Right renal pelvis (tissue), 4 donors: ENCODE results near the gene EFNB2. TPM values are rescaled to one million over a fixed set of nuclear protein-coding genes. Genes with fewer than 3 reads are reported as not detected.

Experiments used
- DNase-seq, 4 donors: peaks; one replicate each; pipeline ENCODE4 v3.0.0-alpha.2; 2013; ENCODE audit warnings: low read depth in 4 of 4, low spot score in 3 of 4, missing footprints in 1 of 4
- polyA plus RNA-seq, 4 donors: library from polyadenylated mRNA; unstranded; fragments of 120-200 nt; gene quantifications; one replicate each; pipeline ENCODE4 v1.2.1, GENCODE V29; 2013; ENCODE audit not compliant: insufficient read length in 4 of 4

Gene EFNB2, protein sequence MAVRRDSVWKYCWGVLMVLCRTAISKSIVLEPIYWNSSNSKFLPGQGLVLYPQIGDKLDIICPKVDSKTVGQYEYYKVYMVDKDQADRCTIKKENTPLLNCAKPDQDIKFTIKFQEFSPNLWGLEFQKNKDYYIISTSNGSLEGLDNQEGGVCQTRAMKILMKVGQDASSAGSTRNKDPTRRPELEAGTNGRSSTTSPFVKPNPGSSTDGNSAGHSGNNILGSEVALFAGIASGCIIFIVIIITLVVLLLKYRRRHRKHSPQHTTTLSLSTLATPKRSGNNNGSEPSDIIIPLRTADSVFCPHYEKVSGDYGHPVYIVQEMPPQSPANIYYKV
- polyA plus RNA-seq = 100 to 1,000 TPM; 140 to 159 (median 147) TPM

DNA sequence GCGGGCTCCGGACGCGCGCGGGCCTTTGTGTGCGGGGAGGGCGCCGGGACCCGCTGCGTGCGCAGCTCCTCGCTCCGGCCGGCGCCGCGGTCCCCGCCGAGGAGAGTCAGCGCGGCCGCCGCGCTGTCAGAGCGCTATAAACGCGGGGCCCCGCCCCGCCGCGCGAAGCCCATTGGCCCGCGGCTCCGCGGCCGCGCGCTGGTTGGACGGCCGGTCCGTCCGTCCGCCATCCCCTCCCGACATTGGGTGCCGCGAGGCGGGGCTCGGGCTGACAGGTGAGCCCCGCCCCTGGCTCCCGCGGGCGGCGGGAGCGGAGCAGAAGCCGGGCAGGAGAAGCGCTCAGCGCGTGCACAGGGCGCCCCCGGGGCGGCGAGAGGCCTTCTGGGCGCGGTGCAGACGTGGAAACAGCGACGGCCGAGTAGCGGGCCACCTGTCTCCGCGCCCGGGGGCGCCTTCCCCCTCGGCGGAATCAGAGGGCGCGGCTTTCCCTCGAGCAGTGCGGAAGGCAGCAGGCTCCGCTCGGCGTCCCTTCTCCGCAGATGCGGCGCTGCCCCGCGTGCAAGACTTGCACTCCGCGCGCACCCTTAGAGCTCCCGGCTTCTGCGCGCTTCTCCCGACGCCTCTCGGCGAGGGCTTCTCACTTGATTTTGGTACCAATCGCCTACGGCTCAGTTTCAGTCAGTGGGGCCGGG lies at the start of gene EFNB2:
Gene EFNB2, minus strand, starts transcription at position 111 of the 692 bp plus-strand sequence. CDS start 698 bp downstream, outside the sequence.
- DNase-seq = peak; percentile 81 to 91 (median 87)

DNA sequence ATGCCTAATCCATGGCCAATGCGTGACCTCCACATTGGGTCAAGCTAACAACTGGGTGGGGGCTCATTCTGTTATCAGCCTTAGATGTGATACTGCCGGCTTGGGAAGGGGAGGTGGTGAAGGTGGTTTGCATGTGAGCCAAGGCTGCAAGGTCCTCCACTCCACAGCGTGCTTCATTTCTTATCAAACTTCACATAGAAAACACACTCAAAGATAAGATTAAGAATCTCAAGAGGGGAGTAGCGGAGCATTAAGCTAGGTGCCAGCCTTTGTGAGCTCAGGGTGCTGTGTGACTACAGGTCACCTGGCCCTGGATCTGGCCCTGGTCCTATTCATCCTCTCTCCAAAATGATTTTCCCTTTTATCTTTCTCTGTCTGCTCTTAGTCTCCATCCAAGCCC lies 45.8 kb upstream of the EFNB2 start:
- no peak for DNase-seq

DNA sequence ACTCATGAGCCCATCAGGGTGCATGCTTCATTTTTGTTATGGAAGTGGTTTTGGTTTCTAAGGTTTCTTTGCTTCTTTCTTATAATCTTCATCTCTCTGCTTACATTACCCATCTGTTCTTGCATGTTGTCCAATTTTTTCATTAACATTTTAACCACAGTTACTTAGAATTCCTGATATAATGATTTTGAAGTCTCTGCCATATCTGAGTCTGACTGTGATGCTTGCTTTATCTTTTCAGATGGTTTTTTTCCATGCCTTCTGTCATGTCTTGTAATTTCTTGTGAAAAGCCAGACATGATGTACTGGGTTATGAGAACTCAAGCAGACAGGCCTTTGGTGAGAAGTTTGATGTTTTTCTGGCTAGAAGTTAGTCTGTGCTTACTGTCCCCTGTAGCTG lies 40.4 kb upstream of the EFNB2 start:
- DNase-seq = no peak

DNA sequence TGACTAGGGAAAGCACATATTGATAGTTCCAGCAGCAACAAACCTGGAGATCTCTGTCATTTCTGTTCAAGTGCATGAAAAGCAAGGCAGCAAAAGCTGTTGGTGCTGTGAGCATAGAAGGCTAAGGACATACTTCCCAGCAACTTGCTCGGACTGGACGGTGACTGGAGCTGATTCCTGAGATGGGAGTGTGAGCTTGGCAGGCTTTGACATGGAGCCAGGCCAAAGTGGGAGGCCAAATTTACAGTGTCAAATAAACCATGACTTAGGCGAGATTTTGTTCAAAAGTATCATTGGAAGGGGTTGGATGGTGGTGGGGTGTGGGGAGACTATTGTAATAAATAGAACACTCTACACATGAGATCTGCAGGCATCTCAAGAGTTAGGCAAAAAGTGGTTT lies 38.4 kb upstream of the EFNB2 start:
- DNase-seq = no peak

DNA sequence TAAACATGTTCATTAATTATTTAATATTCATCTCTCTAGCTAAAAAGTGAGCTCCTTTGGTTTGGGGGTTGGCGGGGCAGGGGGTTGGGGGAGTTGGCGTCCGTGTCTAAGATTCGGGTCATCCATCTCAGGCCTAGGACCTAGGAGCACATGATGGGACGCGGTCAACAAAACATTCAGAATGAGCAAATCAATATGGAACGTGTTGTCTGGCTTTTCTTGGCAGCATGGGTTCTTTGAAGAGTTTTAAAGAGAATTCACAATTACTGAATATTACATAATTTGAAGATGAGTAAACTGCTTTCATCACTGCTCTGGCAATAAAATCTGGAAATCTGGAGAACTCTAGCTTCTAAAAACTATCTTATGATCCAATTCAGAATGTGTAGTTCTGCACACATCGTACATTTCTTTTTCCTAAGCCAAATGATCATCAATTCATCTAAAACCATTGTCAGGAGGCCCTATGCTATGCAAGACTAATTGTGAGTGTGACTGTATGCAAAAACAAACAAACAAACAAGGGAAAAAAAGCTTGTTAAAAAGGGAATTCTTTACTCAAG lies 37.9 kb upstream of the EFNB2 start:
- no peak for DNase-seq

DNA sequence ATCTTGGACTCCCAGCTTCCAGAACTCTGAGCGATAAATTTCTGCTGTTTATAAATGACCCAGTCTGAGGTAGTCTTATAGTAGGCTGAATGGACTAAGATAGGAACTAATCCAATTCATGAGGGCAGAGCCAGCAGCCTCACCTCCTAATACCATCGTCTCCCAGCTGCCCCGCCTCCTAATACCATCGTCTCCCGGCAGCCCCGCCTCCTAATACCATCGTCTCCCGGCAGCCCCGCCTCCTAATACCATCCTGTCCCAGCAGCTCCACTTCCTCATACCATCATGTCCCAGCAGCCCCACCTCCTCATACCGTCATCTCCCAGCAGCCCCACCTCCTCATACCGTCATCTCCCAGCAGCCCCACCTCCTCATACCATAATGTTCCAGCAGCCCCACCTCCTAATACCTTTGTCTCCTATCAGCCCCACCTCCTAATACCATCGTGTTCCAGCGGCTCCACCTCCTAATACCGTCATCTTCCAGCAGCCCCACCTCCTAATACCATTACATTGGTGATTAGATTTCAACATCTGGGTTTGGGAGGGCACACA lies 34.9 kb upstream of the EFNB2 start:
- no peak for DNase-seq

DNA sequence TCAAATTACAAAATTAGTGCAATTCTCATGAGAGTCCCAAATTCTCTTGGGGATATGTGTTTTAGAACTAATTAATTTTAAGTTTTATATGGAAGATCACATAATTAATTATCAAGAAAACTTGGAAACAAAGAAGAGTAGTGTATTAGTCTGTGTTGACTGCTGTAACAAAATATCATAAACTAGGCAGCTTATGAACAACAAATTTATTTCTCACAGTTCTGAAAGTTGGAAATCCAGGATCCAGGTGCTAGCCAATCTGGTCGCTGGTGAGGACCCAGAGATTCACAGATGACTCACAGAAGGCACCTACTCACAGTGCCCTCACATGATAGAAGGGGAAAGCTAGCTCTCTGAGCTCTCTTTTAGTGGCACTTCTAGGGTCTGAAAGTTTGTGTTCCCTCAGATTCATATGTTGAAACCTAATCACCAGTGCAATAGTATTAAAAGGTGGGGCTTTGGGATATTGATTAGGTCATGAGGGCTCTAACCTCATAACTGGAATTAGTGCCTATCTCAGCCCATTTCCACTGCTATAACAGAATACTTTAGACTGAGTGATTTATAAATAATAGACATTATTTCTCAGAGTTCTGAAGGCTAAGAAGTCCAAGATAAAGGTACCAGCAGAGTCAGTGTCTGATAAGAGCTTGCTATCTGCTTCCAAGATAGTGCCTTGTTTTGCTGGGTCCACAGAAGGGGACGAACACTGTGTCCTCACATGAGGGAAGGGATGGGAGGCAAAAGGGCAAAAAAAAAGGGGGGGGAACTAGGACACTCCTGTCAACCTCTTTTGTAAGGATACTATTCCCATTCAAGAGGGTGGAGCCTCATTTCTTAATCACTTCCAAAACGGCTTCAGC lies 34.0 kb upstream of the EFNB2 start:
- no peak for DNase-seq

DNA sequence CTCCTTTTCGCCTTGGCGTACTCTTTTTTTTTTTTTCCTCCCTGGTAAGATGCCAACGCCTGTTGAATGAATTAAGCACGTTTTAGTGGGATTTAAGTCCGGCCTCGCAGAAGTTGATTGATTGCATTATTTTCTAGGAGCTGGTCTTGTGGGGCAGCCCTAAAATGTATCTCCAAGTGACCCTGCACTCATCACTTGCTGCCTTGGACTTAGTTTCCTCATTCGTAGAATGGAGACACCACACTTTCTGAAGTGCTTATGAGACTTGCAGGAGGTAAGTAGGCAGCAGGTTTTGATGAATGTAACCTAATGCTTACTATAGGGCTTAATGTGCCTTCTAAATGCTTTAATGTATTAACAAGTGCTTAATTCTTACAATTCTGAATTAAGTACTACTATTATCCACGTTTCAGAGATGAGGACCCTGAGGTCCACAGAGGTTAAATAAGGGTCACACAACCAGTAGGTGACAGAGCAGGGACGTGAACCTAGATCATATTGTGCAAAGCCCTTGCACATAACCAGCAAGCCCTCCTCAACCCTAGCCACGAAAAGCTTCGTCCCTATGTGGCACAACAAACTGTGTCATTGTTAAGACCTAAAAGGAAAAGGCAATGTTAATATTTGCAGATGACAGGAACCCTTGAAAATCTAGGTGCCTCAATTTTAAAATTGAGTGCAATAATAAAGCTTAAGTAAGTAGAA lies 33.0 kb upstream of the EFNB2 start:
- no peak for DNase-seq

DNA sequence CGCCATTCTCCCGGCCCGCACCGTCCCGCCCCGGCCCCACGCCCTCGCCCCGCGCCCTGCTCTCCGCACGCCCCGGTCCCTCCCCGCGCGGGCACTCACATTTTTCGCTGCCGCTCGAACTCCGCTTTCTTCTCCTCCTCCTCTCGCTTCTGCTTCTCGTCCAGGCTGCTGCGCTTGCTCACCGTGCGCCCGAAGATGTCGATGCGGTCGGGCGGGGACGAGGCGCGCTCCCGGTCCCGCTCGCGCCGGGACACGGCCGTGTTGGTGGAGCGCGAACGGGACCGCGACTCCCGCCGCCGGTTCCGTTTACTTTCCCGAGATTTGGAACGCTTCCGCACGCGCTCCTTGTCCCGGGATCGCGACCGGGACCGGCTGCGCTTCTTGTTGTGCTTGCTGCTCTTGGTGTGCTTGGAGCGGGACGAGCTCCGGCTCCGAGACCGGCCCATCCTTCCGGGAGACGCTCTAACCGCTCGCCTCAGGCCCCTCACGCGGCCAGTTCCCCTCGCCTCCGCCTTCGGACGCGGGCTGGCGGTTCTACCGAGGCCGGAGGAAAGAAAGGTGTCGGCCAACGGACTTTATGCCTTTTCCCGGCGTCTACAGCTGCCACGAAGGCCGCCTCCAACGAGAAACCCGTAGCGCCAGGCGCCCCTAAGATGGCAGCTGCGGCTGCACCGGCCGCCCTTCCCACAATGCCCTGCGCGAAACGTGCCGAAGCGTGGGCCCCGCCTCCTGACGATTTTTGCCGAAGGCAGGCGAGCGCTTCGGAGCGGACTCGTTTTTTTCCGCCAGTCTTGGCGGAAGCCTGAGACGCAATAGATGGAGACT lies 32.2 kb upstream of the EFNB2 start, which contains the start of gene ARGLU1:
Gene ARGLU1, minus strand, starts transcription at position 664 of the 825 bp plus-strand sequence. Its CDS starts 218 bp downstream, at position 446.
- peak; percentile 87 to 91 (median 90) for DNase-seq

DNA sequence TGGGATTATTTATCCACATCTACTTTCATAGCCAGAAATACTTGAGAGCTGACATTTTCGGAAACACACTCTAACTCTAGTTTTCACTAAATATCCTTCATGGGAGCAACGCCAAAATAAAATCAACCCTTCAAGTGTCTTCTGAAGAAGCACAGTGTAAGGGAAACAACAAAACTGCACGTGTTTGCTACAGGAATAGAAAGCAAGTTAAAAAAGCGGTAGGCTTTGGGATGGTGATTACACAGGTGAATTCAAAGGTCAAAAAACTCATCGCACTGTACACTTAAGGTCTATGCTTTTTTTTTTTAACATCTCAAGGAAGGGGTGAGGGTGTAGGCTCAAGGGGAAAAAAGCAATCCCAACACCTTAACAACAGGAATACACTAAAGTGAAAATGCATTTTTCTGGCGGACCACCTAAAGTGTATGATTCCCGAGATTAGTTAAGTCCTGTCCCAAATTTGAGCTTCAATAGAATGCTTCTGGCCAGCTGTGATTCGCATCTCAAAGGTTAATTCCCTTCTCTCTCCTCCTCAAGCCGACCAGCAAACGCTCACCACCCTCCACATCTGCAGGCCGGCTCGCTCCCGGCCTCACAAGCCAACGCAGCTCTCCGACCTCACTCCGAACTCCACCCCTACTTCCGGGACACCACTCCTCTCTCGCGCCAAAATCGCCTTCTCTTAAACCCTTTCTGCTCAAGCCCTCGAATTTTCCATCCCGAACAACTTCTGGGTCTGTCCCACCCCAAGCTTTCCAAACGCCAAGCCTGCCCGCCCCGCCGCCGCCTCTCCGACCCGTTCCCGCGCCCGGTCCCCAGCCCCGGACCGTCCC lies 31.4 kb upstream of the EFNB2 start:
- DNase-seq = peak in 2 of 4 donors; percentile 20 to 43

DNA sequence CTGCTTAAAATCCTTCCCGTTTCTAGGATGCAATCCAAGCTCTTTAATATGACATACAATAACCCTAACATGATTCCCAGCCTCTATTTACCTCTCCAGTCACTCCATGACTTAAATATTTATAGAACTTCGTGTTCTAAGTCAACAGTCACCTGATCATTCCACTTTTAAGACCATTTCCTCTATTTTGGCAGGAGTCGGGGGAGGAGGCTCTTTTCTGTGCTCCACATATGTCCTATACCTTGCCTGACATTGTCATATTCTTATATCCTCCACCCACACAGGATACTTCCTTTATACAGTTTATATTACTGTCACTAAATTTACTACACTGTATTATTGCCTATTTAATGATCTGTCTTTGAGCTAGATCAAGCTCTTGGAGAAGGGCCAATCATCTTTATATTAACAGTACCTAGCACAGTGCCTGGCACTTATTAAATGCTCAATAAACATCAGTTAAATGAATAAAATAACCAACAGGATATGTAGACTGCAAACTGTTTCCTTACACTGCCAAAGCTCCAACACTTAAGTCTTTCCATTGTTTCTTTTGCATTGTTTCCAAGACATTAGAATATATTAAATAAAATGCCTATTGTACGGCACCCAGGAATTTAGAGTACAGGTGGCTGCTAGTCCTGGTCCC lies 29.8 kb upstream of the EFNB2 start:
- no peak for DNase-seq

DNA sequence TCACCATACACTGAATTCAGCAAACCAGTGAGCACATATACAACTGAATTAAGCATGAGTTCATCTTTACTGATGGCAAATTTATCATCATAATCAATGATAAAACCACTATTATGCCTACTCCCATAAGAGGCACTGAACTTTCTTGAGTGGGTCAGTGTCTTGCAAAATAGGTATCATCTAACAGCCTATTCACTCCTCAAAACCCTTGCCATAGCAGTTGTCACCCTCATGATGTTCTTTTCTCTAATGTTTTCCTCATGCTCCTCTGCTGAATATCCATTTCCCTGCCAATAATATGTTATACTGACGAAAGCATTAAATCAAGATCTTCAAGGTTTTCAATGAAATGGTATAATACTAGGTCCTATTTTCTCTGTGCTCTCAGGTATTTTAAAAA lies 26.8 kb upstream of the EFNB2 start:
- no peak for DNase-seq

DNA sequence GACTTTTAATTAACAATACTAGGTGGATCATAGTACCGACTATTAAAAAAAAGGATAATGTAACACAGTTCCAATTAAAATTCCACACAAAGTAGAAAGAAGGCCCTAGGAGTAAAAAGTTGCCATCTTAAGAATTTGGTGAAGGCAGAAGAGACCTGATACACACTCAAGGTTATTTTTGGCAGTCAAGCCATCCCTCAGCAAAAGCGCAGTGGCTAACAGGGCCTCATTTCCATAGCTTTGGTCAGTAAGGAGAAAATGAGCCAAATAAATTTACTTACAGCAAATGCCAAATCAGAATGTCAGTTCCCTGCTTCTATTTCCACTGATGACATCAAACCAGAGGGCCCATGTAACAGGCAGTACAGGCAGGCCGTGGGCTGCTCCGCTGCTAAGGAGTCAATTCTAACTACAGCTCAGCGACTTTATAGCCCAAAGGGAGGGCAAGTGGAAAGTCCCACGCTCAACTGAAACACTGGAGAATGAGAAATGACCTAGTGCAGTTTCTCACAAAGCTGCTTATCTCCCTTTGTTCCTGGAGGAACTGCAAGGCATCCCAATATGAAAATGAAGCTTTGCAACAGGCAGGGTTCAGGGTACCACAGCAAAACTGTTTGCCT lies 26.2 kb upstream of the EFNB2 start:
- DNase-seq = no peak

DNA sequence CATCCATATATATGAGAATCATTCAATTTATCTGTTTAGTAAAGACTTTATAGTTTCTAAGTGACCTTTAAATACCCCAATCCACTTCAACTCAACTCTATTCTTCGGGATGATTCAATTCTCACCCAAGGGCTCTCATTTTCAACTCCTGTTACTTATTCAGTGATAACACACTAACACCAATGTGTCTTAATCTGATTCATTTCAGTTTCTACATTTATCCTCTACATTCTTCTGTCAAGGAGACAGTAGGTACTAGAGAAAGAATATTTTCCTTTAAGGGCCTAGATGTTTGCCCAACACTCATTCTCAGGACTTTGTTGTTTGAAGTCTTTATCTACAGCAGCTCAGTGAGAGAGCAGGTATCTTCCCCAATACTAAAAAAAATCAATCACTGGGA lies 25.4 kb upstream of the EFNB2 start:
- no peak for DNase-seq

DNA sequence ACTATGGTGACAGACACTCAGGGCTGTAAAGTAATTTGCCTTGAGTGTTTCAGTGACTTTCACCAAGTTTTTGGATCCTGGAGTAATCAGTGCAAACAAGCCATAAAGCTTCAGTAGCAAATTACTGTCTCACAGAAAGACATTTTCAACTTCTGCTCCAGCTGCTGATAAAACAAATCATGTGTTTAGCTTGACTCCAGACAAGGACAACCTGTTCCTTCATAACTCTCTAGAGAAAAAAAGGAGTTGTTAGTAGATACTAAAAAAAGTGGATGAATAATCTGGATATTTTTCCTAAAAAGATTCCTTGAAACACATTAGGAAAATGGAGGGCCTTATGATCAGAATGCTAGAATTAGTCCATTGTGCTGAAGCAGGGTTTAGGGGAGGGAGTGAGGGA lies 23.1 kb upstream of the EFNB2 start:
- no peak for DNase-seq

DNA sequence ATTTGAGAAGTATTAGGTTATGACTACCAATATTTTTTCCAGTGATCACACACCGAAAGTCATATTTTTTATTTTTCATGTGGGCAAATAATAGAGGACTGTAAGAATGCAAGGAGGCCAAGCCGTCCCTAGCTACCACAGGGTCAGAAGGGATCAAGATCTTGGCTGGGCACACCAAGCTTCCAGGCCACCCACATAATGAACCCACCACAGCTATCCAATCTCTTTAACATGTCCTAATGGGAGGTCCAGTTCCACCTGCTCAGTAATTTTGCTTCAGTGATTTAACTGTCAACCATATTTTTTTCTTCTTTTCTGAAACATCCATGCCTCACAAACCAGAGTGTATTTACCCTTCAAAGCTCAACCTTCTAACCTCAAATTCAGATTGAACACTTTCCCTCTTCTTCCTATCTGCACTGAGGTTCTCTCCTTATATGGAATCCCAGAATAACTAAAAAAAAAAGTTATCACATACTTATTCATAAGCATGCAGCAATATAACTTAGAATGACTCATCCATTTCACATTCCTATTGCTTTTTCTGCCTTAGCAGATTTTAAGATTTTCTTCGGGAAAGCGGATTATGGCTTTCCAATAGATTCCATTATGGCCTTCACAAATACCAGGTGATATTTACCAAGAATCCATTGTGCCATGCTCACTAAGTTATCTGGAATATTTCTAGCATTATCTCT lies 20.3 kb upstream of the EFNB2 start:
- DNase-seq = no peak
